HT1080 (cell line): Measurements from ENCODE around the gene PSME4. TPM values are rescaled to one million over a fixed set of nuclear protein-coding genes. Genes with fewer than 3 reads are reported as not detected.
"Not testable (repeated sequence)": the region's sequence is repeated elsewhere in the genome, so short reads cannot be mapped to it uniquely, and the experiment has no call there.

Source experiments
- DNase-seq: peaks from one replicate; pipeline ENCODE4 v3.0.0-alpha.2; 2015; ENCODE audit warnings: low read depth
- total RNA-seq: library from RNA; depleted of rRNA; stranded (reverse); fragments of >200 nt; shearing (Covaris generic); gene quantifications from 2 replicates; pipeline ENCODE4 v1.2.3, GENCODE V29; 2014

The PSME4 gene
- total RNA-seq, 1 experiment from 2014 or later = 39.2 TPM

DNA sequence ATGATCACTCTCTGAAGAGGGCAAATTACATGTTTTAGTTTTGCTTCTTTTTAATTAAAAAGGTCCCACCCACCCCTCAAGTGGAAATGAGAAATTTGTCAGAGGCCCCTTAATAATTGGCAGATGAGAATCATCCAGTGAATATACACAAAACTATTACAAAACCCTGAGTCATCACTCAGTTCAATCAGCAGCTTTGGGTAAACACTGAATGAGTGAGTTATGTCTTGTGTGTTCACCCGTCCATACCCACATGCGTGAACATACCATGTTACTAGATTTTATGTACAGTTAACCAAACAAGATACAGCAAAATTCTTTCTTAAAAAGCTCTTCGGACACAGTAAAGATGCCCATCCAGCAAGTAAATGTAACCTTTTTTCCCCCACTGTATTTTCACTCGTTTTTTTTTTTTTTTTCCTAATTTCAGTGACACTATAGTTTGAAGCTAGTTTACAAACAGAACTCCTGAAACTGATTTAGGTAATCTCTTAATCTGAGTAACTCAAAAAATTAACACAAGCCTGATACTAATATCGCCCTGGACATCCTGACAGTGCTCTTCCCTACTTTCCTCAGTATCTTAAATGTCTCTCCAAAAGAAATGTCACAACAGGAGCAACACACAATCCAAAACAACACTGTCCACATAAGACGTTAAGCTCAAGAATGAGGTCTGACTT is 1.4 kb downstream of the PSME4 start:
- DNase-seq = peak; percentile 78

DNA sequence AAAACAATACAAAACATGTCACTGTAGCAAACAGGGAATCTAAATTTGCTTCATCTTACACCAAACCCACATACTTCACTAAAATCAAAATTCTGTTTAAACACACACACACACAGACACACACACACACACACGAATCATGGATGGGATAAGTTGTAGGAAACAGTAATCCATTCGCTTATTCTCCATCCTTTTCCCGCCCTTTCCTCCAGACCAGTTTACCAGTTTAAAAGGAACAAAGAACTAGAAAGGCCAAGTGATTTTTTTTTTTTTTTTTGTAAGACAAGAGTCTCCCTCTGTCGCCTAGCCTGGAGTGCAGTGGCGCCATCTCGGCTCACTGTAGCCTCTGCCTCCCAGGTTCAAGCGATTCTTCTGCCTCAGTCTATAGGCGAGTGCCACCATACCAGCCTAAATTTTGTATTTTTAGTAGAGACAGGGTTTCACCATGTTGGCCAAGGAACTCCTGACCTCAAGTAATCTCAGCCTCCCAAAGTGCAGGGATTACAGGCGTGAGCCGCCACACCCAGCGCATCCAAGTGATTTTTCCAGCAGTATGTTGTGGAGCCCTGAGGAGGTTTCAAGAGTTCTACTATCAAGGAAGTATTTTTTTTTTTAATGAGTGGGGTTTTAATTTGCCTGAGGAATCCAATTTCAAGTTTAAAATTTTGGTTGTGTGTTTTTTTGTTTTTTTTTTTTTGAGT is 5.7 kb downstream of the PSME4 start:
- DNase-seq = no peak

DNA sequence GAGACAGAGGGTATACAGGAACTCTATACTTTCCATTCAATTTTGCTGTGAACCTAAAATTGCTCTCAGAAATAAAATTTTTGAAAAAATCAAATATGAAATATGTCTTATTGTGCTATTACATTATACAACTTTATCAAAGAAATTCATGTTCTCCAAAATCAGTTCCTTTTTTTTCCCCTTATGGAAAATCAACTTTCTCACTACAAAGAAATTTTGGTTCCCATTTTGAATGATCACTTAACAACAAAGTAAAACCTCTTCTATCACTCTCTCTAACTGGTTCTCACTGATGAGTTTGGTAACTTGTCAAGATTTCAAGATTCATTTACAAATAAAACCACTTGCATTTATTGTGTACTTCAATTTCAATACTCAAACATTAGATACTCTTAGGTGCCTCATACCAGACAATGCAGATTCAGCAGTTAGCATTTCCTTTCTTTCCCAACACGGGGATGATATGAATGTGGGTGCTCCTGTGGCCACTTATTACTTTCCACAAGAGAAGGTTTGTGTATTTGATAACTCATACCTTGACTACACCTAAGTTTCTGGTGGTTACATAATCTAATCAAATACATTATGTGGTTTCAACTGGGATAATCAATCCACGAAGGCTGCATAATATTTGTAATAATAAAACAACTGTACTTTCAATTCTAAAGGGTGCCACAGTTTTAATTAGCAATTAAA is 6.4 kb downstream of the PSME4 start:
- DNase-seq = no peak

DNA sequence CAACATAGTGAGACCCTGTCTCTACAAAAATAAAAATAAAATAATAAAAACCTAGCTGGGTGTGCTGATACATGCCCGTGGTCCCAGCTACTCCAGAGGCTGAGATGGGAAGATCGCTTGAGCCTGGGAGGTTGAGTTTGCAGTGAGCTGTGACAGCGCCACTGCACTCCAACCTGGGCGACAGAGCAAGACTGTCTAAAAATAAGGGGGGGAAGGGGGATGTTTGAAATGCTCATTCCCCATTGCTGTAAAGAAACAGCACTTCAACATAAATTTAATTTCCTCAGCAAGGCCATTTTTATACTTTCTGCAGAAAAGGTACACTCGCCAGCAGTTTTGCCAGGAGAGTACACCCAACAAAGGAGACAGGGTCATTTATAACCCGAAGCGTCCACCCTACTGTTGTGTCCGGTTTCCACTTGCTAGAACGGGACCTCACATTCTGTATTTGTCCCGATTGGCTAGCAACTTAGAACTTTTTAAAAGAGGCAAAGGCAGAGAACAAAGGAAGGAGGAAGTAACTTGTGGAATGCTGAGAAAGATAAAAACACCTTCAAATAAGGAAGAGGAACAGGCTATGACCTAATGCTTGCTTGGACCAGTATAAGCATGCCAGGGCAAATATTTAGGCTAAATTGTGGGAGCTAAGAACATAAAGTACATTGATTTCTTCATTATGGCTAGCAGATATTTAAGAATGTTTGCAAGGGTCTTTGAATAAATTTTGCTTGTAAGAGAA is 9.1 kb downstream of the PSME4 start:
- not testable (repeated sequence) for DNase-seq

DNA sequence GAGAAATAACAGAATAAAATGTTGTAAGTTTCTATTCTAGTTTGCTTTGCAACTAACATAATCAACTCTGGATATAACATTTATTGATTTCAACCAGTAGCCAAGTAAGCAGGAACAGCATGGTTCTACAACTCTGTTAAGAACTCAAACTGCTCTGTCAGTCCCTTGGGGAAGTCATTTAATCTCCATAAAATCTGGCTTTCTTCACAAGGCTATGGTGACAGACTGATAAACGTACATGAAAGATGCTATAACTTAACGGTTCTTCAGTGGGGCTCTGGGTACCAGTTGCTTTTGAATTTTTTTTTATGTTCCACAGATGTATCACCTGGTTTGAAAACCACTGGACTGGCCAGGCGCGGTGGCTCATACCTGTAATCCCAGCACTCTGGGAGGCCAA is 10.3 kb downstream of the PSME4 start:
- DNase-seq = no peak

DNA sequence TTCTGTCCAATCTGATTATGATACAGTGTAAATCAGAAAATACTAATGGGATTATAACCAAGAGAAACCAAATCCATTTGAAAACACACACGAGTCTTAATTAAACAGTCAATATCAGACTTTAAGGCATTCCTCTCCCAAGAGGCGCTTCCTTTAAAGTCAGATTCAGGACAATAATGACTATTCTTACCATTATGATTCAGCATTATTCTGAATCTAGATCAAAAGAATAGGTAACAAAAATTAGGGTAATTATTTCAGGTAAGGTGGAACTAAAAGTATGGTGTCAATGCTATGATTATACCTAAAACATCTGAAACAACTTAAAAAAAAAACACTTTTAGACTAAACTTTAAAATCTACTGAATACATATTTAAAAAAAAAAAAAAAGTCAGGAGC is 12.3 kb downstream of the PSME4 start:
- DNase-seq = no peak

DNA sequence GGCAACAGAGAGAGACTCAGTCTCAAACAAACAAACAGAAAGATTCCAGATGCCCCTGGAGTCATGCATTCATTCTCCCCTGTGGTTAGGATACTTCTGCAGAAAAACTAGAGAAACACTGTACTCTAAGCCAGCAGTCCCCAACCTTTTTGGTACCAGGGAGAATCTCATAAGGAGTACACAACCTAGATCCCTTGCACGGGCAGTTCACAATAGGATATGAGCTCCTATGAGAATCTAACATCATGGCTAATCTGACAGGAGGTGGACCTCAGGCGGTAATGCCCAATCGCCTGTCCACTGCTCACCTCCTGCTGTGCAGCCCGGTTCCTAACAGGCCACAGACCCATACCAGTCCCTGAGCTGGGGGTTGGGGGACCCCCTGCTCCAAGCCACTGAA is 18.3 kb downstream of the PSME4 start:
- DNase-seq = no peak

DNA sequence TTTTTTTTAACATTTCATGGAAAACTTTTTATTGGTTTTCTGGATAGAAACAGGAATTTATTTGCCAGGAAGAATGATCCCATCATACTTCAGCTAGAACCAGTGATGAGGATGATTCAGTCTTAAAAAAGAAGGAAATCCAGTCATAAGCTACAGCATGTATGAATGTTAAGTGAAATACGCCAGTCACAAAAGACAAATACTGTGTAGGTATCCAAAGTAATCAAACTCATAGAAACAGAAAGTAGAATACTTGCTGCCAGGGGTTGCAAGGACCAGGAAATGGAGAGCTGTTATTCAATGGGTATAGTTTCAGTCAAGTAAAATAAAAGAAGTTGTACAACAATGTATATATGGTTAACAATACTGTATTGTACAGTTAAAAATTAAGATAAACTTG is 21.3 kb downstream of the PSME4 start:
- peak; percentile 74 for DNase-seq

DNA sequence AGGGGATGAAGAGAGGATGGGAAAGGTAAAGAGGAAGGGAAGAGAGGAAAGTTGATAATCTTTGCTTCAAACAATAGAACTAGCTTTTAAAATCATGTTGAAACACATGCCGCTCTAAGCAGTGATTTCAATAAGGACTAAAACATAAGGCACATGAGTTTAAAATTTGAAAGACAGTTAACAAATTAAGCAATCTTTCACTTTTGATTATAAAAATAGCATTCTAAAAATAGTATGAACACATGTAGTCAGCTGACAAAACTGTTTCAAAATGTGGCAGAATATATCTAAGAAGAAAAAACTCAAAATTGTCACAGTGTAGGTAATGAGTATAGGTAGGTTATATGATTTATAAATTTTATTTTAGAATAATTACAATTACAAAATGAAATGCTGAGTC is 25.3 kb downstream of the PSME4 start:
- DNase-seq = no peak

DNA sequence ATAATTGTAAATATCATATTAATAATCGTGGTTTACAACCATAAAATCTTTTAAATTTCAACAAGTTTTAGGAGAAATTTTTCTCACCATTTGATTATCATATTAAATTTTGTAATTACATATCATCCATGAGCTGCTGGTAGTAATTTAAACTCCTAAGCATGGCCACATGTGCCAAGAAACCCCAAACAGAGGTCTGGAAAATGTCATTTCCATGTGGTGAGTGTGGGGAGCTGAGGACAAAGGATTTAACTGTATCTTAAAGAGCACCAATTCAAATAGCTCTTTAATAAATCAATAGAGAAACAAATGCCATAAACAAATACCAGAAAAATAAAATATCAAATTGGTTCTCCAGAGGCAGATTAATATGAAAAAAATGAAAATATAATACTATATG is 26.3 kb downstream of the PSME4 start:
- no peak for DNase-seq

DNA sequence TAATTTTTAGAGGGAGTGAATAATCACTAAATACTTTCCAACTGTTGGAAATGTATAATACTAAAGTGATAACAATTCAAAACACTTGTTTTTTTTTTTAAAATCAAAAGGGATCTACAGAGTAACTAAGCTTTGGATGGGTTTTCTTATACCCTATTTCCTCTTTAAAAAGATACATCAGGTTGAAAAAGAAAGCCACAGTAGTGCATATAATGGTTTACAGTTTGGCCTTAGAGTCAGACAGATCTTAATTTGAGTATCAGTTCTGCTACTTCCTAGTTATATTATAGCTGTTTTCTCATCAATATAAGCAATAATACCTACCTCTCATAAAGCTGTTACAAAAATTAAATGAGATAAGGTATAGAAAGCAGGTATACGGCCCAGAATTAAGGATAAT is 28.5 kb downstream of the PSME4 start:
- no peak for DNase-seq

DNA sequence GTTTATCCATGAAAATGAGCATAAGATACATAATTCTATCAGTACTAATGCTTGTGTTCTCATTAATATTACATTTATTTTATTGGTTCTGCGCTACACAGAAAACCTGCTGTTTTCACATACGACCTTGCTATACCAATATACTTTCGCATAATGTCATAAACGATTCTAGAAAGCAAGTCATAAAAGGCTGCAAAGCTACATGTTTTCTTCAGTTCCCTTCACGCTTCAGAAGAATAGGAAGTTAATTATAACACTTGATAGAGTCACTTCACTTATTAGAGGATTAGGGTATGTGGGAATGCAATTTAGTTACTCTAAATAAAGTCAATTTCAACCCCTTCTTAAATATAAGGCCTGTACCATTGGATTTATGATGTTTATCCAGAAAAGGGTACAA is 29.0 kb downstream of the PSME4 start:
- no peak for DNase-seq

DNA sequence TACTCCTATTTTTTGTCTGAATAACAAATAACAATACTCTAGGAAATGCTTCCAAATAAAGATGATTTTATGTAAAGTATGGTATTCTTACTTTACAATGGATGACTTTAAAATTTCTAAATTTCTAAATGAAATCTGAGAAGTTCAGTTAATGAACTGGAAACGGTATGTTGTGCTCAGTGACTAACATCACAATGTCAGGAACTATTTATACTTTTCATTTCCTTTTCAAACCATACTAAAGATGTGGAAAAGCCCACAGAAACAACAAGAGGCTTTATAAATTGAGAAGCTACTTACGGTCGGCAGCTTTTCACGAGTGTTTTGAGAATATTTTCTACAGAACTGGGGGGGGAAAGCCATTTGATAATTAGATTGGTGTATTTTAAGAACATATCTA is 31.1 kb downstream of the PSME4 start:
- no peak for DNase-seq

DNA sequence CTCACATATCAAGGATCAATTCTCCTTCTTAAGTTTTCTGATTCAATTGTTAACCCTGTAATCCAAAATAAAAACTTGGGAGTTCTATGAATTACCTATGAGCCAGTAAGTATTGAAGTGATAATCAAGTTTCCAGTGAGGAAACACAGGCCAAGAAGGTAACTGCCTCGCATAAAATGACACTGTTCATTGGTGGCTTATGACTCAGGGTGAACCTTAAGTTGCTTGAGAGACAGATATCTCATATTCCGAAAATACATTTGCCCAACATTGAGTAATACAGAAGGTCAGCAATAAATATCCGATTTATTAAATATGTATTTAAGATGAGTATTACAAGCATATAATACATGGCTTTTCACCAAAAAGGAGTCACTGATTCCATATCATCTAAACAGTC is 31.9 kb downstream of the PSME4 start:
- DNase-seq = no peak

DNA sequence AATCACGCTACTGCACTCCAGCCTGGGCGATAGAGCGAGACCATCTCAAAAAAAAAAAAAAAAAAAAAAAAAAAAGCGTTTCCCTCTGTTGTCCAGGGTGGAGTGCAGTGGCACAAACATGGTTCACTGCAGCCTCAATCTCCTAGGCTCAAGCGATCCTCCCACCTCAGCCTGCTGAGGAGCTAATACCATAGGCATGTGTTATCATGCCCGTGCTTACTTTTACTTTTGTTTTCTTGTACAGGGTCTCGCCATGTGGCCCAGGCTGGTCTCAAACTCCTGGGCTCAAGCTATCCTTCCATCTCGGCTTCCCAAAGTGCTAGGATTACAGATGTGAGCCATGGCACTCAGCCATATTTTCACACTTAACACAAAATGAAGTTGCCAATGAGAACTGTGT is 37.5 kb downstream of the PSME4 start:
- no peak for DNase-seq

DNA sequence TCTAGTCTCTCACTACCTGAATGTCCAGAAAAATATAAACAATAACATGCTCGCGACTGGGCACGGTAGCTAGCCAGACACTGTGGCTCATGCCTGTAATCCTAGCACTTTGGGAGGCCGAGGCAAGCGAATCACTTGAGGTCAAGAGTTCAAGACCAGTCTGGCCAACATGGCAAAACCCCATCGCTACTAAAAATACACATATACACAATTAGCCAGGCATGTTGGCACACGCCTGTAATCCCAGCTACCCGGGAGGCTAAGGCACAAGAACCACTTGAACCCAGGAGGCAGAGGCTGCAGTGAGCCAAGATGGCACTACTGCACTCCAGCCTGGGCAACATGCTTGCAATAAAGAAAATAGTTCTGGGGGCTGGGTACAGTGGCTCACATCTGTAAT is 44.5 kb downstream of the PSME4 start:
- DNase-seq = not testable (repeated sequence)

DNA sequence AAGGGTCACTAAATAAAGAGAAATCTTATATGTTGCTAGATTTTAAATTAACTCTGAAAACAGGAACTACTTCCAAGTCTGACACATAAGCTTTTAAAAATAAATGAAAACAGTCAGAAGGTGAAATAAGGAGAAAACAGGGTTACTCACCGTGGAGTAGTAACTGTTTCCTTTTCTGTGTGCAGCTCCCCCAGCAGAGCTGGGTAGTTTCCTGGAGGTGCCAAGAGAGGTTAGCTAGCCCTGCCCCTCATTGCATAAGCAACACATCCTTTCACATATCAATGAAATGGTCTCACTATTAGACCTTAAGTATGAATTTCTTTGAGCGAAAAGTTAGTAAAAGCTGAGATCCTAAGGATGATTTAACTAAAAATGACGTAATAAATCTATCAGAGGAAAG is 57.1 kb downstream of the PSME4 start:
- DNase-seq = peak; percentile 67

DNA sequence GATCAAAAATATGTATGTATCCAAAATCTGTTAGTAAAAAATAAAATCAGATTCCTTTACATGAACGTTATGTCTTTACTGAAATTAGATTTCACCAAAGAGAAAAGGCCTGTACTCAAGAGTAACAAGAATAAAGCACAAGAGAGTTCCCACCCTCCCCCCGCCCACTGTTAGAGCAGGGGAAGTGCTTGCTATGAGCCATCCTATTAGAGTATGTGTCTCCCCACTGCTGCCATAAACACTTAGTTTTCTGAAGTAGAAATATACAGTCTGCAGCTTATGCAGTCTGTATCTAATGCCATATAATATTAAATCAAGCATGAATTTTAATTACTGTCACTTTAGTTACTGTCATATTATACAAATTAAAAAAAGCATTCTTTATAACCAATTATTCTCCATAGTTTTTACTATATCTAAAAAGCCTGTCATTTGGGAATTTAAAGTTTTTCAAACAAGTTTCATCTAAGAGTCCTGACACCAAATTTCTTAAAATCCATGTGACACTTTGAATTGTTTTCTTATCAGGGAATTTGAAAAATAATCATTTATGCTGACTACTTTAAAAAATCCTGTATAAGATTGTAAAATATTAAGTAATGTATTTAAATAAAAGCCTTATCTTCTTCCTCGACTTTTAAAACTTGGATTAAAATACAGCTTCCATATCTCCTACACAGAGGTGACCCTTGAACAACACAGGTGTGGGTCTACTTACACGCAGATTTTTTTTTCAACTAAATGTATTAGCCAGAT is 59.2 kb downstream of the PSME4 start:
- DNase-seq = no peak

DNA sequence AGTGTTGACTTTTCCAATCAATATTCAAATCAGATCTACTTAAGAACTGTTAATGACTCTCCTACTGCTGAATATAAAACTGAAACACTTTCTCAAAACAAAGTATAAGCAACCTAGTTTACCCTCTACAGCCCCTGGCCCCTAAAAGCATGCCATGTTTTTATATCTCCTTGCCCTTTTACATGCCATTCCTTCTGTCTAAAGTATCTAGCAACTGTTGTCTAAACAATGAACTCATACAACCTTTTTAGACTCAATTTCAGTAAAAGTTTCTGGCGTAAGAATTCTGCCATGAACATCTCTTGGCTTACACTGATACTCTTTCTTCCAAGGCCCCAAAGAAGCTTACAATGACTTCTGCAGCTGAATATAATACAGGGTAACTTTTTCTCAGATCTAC is 63.2 kb downstream of the PSME4 start:
- DNase-seq = no peak

DNA sequence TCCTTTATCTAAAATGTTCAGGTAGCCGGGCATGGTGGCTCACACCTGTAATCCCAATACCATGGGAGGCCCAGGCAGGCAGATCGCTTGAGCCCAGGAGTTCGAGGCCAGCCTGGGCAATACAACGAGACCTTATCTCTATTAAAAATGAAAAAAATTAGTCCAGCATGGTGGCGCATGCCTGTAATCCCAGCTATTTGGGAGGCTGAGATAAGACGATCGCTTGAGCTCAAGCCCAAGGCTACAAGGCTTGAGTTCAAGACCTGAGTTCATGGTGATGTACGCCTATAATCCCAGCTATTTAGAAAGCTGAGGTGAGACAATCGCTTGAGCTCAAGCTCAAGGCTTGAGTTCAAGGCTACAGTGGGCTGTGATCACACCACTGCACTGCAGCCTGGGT is 65.4 kb downstream of the PSME4 start:
- DNase-seq = no peak

DNA sequence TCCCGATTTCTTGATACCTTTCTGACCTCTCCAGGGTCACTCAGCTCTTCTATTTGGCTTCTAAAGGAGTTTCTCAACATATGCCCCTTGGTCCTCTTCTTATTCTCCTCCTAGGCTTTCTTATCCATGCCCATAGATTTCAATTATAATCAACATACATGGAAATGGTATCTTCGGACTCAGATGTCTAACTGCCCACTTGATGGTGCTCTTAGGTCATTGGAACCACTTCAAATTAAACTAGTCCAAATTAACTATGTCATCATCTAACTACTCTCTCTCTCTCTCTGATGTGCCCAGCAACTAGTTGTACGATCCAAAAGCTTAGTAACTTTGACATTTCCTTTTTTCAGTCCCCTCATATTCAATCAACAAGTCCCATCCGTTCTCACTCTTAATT is 67.8 kb downstream of the PSME4 start:
- no peak for DNase-seq
